HepG2 (cell line): ENCODE results near the gene CREB1. TPM values are rescaled to one million over a fixed set of nuclear protein-coding genes. Genes with fewer than 3 reads are reported as not detected.

Source experiments
- ATAC-seq: fragments of 200-7000 bp; cut with Tn5 transposase; 3 replicates; pipeline ENCODE4 v1.9.1; 2020; ENCODE audit warnings: mild to moderate bottlenecking, moderate library complexity
- BruUV-seq: library from RNA; stranded (reverse); fragments of 400-500 nt; replicated peaks from 2 replicates; lab custom pipeline; 2021; lab: Mats Ljungman, UMichigan
- CTCF ChIA-PET: fragments of 300-600 bp; formaldehyde crosslinking; extraction: SDS; loops from one replicate; lab custom pipeline; 2021; ENCODE audit warnings: low total read pairs, inconsistent platforms, low intra/inter-chr PET ratio; lab: Yijun Ruan, JAX
- POLR2A ChIA-PET: fragments of 350-600 bp; sonication (Branson Sonifier 250); formaldehyde crosslinking; loops from one replicate; lab custom pipeline; 2020; ENCODE audit warnings: antibody characterized with exemption, inconsistent platforms; lab: Yijun Ruan, JAX
- DNase-seq: peaks from one replicate; pipeline ENCODE4 v3.0.0-alpha.2; 2015; ENCODE audit warnings: low spot score
- FAIRE-seq: peaks from 3 replicates; lab custom pipeline; 2011; peaks lifted over from hg19 to GRCh38; lab: Jason Lieb, UNC
- H2AFZ ChIP-seq: one replicate; pipeline ENCODE4 v1.6.1; 2011; ENCODE audit warnings: low read length, inconsistent platforms
- H3K27ac ChIP-seq: fragments of 300-600 bp; 3 replicates; pipeline ENCODE4 v1.8.0; 2011; ENCODE audit warnings: mixed run types, mild to moderate bottlenecking, mixed read lengths, low read length, inconsistent platforms; ENCODE audit not compliant: insufficient read depth; ENCODE audit errors: extremely low read length
- H3K27me3 ChIP-seq, 2 experiments: fragments of 200-600 bp in 1 of 2; 2 replicates in 1 of 2; 3 replicates in 1 of 2; pipeline versions ENCODE4 v1.6.0 to v1.8.0; 2011; ENCODE audit warnings: low read length in 2 of 2, mild to moderate bottlenecking in 2 of 2, moderate library complexity in 2 of 2, inconsistent platforms in 1 of 2; ENCODE audit not compliant: insufficient read depth in 2 of 2, control insufficient read depth in 1 of 2
- H3K36me3 ChIP-seq, 2 experiments: fragments of 200-600 bp in 1 of 2; replicated peaks in 1 of 2; 2 replicates in 1 of 2; 3 replicates in 1 of 2; pipeline versions ENCODE4 v1.5.1 to v1.8.0; 2011; ENCODE audit warnings: low read length in 2 of 2, inconsistent platforms in 1 of 2; ENCODE audit not compliant: insufficient read depth in 2 of 2, control insufficient read depth in 1 of 2
- H3K4me1 ChIP-seq: 2 replicates; pipeline ENCODE4 v1.5.1; 2012; ENCODE audit warnings: low read length, inconsistent platforms; ENCODE audit not compliant: insufficient read depth
- H3K4me2 ChIP-seq: 2 replicates; pipeline ENCODE4 v1.6.0; 2011; ENCODE audit warnings: low read depth, low read length, inconsistent platforms
- H3K4me3 ChIP-seq, 3 experiments: fragments of 200-600 bp in 1 of 3; sonication (generic), shearing (Covaris generic) in 1 of 3; replicated peaks in 1 of 3; 2 replicates each; pipeline ENCODE4 v1.5.1; 2011 to 2016; ENCODE audit warnings: low read length in 3 of 3, inconsistent platforms in 2 of 3, low read depth in 2 of 3, mild to moderate bottlenecking in 2 of 3, control low read depth in 1 of 3, mixed read lengths in 1 of 3; ENCODE audit not compliant: insufficient read depth in 1 of 3
- H3K79me2 ChIP-seq: one replicate; pipeline ENCODE4 v1.6.1; 2011; ENCODE audit warnings: low read length, inconsistent platforms; ENCODE audit not compliant: insufficient read depth
- H3K9ac ChIP-seq: 2 replicates; pipeline ENCODE4 v1.6.0; 2011; ENCODE audit warnings: mild to moderate bottlenecking, low read depth, low read length, inconsistent platforms; ENCODE audit not compliant: insufficient read depth
- H3K9me3 ChIP-seq: 2 replicates; pipeline ENCODE4 v1.5.1; 2012; ENCODE audit warnings: mild to moderate bottlenecking, low read length
- H4K20me1 ChIP-seq: 2 replicates; pipeline ENCODE4 v1.6.0; 2011; ENCODE audit warnings: inconsistent platforms, mild to moderate bottlenecking, low read length, moderate library complexity; ENCODE audit not compliant: insufficient read depth
- ADNP ChIP-seq: sonication (generic); formaldehyde crosslinking; IDR thresholded peaks from 2 replicates; pipeline ENCODE4 v1.4.0; 2020; ENCODE audit warnings: missing genetic modification reagents
- ATAD3A ChIP-seq: sonication (generic); formaldehyde crosslinking; IDR thresholded peaks from 2 replicates; pipeline ENCODE4 v1.4.0; 2020; ENCODE audit warnings: missing genetic modification reagents
- CEBPG ChIP-seq: IDR thresholded peaks from 2 replicates; pipeline ENCODE4 v1.6.1; 2016
- NR2F1 ChIP-seq, 2 experiments: fragments of 450-650 bp in 1 of 2; formaldehyde crosslinking in 1 of 2; IDR thresholded peaks; 2 replicates each; pipeline versions ENCODE4 v1.5.0 to v1.6.1; 2016 to 2020; ENCODE audit warnings: mild to moderate bottlenecking in 1 of 2, missing compliant biosample characterization in 1 of 2, missing genetic modification reagents in 1 of 2, moderate library complexity in 1 of 2
- NRL ChIP-seq: sonication (generic); formaldehyde crosslinking; IDR thresholded peaks from 2 replicates; pipeline ENCODE4 v1.5.0; 2020; ENCODE audit warnings: missing genetic modification reagents, mild to moderate bottlenecking, moderate library complexity, borderline replicate concordance
- PCBP2 ChIP-seq: fragments of 200-400 bp; formaldehyde crosslinking; optimal IDR thresholded peaks from 2 replicates; pipeline ENCODE3; 2018; ENCODE audit warnings: low read length, low read depth; ENCODE audit not compliant: poor library complexity, severe bottlenecking
- RXRB ChIP-seq: IDR thresholded peaks from 2 replicates; pipeline ENCODE4 v1.6.1; 2016; ENCODE audit warnings: borderline replicate concordance, missing genetic modification reagents, missing compliant biosample characterization
- ZNF382 ChIP-seq: sonication (generic); formaldehyde crosslinking; IDR thresholded peaks from 2 replicates; pipeline ENCODE4 v1.5.0; 2020; ENCODE audit warnings: missing genetic modification reagents, mild to moderate bottlenecking, borderline replicate concordance
- ZNF570 ChIP-seq: sonication (generic); formaldehyde crosslinking; IDR thresholded peaks from 2 replicates; pipeline ENCODE4 v1.4.0; 2020; ENCODE audit warnings: mild to moderate bottlenecking, missing genetic modification reagents, borderline replicate concordance
- ZNF572 ChIP-seq: sonication (generic); formaldehyde crosslinking; IDR thresholded peaks from 2 replicates; pipeline ENCODE4 v1.5.1; 2020; ENCODE audit warnings: mild to moderate bottlenecking, missing genetic modification reagents
- whole genome bisulfite sequencing: methylation state at CpG from one replicate; pipeline ENCODE4 v1.1.6; 2017; ENCODE audit warnings: low lambda C conversion rate; 5-methylcytosine and 5-hydroxymethylcytosine counted together
- in situ Hi-C: cut with HindIII; loops from 2 replicates; pipeline ENCODE4 v1.10.0; 2017; ENCODE audit warnings: low pct_unique_long_range_greater_than_20kb; ENCODE audit not compliant: extremely low pct_ligation_motif_present
- intact Hi-C: fragments of 100-400 bp; cut with micrococcal nuclease; formaldehyde crosslinking; loops from one replicate; pipeline ENCODE4 v1.10.0; 2022; ENCODE audit not compliant: unreplicated experiment
- polyA plus RNA-seq, 8 experiments: library from polyadenylated mRNA; depleted of rRNA in 3 of 8; stranded (reverse) in 7 of 8; unstranded in 1 of 8; fragments of >200 nt; fragmentation: Illumina TruSeq in 4 of 8; extraction: Trizol in 4 of 8; gene quantifications; 2 replicates each; pipeline versions ENCODE4 v1.2.1 to v1.2.3, GENCODE V29; 2011 to 2016; ENCODE audit warnings: low read depth in 4 of 8, missing spikeins in 1 of 8, mixed read lengths in 1 of 8; ENCODE audit not compliant: insufficient read depth in 1 of 8
- total RNA-seq, 5 experiments: library from RNA; depleted of rRNA; stranded (reverse); fragments of >200 nt; fragmentation: Illumina TruSeq; extraction: Trizol; gene quantifications; 2 replicates each; pipeline ENCODE4 v1.2.3, GENCODE V29; 2016; ENCODE audit warnings: low read depth in 1 of 5
- TF ChIP-seq, protein P1 (sequence below): IDR thresholded peaks from 2 replicates; pipeline ENCODE4 v1.6.1; 2016; ENCODE audit warnings: mild to moderate bottlenecking
- TF ChIP-seq, protein P2 (sequence below): sonication (generic); formaldehyde crosslinking; IDR thresholded peaks from 2 replicates; pipeline ENCODE4 v1.4.0; 2020; ENCODE audit warnings: missing genetic modification reagents
- TF ChIP-seq, protein P3 (sequence below): sonication (generic); formaldehyde crosslinking; IDR thresholded peaks from 2 replicates; pipeline ENCODE4 v1.4.0; 2020; ENCODE audit warnings: missing genetic modification reagents; ENCODE audit errors: not compliant biosample characterization
- TF ChIP-seq, protein P4 (sequence below): sonication (generic); formaldehyde crosslinking; IDR thresholded peaks from 2 replicates; pipeline ENCODE4 v1.4.0; 2020; ENCODE audit warnings: mild to moderate bottlenecking, missing genetic modification reagents
- TF ChIP-seq, protein P5 (sequence below): sonication (generic); formaldehyde crosslinking; IDR thresholded peaks from 2 replicates; pipeline ENCODE4 v1.4.0; 2020; ENCODE audit warnings: missing genetic modification reagents

Gene CREB1
- total and polyA plus RNA-seq, 2 of the 13 experiments (the other 11 are each of a cell fraction or from before 2014, with no cell fraction given): 51.8 to 51.9 TPM

DNA sequence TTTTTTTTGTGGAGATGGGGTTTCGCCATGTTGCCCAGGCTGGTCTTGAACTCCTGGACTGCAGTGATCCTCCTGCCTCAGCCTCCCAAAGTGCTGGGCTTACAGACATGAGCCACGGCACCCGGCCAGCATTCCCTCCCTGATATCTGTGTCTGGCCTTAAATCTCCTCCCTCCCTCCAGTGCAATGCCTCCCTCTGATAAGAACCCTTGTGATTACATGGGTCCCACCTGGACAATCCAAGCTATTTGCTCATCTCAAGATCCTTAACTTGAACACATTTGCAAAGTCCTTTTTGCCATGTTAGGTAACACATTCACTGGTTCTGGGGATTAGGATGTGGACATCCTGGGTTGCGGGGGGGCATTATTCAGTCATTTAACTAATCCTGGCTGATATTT is 40.5 kb upstream of the CREB1 start (continued):
- TF ChIP-seq NRL (CRISPR knock-in tag) (no peak), ADNP (CRISPR knock-in tag) (no peak), RXRB (no peak), ZNF382 (CRISPR knock-in tag) (no peak)
- TF ChIP-seq, protein P1, sequence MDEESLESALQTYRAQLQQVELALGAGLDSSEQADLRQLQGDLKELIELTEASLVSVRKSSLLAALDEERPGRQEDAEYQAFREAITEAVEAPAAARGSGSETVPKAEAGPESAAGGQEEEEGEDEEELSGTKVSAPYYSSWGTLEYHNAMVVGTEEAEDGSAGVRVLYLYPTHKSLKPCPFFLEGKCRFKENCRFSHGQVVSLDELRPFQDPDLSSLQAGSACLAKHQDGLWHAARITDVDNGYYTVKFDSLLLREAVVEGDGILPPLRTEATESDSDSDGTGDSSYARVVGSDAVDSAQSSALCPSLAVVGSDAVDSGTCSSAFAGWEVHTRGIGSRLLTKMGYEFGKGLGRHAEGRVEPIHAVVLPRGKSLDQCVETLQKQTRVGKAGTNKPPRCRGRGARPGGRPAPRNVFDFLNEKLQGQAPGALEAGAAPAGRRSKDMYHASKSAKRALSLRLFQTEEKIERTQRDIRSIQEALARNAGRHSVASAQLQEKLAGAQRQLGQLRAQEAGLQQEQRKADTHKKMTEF (CRISPR knock-in tag): no peak

DNA sequence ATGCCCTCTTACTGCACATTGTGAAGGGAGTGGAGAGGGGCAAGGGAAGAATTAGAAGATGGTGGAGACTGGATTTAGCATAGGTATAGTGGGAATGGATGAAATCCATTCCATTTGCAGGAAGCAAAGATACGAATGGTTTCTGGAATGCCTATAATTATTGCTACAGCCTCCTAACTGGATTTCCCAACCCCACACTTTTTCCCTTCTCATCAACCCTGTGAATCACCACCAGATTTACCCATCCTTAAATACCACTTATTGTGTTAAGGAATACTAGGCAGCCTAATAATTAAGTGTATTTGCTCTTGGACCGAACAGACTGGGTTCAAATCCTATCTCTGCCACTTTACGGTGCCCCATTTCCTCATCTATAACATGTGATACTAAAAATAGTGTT is 39.3 kb upstream of the CREB1 start:
- no peak for ATAC-seq
- H3K79me2 ChIP-seq: no peaks in the 10 kb centered on the region
- H4K20me1 ChIP-seq: no peaks in the 10 kb centered on the region
- peaks cover 0 to 2% of the 10 kb centered on the region in 2 experiments; a peak in 1 of 5 replicates for H3K27me3 ChIP-seq
- CTCF ChIA-PET: no interaction called here
- no peaks in the 10 kb centered on the region for H3K36me3 ChIP-seq
- in situ Hi-C loops (no loop called here), intact Hi-C loops (no loop called here)
- no peak for DNase-seq
- no peaks in the 10 kb centered on the region for H3K4me1 ChIP-seq
- H3K27ac ChIP-seq: no peak overlapping the region
- H3K9ac ChIP-seq: no peak overlapping the region
- no peak for FAIRE-seq
- POLR2A ChIA-PET: no interaction called here
- no peak overlapping the region for H3K4me3 ChIP-seq
- no peak overlapping the region for H3K4me2 ChIP-seq
- WGBS: 77% methylated on average over 3 of the region's 3 CpGs
- no peak overlapping the region for H2AFZ ChIP-seq
- H3K9me3 ChIP-seq: no peaks in the 10 kb centered on the region
- BruUV-seq: no TSS peak
- TF ChIP-seq ZNF572: no peak
- TF ChIP-seq, protein P2, sequence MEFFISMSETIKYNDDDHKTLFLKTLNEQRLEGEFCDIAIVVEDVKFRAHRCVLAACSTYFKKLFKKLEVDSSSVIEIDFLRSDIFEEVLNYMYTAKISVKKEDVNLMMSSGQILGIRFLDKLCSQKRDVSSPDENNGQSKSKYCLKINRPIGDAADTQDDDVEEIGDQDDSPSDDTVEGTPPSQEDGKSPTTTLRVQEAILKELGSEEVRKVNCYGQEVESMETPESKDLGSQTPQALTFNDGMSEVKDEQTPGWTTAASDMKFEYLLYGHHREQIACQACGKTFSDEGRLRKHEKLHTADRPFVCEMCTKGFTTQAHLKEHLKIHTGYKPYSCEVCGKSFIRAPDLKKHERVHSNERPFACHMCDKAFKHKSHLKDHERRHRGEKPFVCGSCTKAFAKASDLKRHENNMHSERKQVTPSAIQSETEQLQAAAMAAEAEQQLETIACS (CRISPR knock-in tag): no peak
- no peak for TF ChIP-seq PCBP2
- TF ChIP-seq ATAD3A (CRISPR knock-in tag): no peak
- TF ChIP-seq, protein P3, sequence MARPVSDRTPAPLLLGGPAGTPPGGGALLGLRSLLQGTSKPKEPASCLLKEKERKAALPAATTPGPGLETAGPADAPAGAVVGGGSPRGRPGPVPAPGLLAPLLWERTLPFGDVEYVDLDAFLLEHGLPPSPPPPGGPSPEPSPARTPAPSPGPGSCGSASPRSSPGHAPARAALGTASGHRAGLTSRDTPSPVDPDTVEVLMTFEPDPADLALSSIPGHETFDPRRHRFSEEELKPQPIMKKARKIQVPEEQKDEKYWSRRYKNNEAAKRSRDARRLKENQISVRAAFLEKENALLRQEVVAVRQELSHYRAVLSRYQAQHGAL (CRISPR knock-in tag): no peak
- TF ChIP-seq, protein P4, sequence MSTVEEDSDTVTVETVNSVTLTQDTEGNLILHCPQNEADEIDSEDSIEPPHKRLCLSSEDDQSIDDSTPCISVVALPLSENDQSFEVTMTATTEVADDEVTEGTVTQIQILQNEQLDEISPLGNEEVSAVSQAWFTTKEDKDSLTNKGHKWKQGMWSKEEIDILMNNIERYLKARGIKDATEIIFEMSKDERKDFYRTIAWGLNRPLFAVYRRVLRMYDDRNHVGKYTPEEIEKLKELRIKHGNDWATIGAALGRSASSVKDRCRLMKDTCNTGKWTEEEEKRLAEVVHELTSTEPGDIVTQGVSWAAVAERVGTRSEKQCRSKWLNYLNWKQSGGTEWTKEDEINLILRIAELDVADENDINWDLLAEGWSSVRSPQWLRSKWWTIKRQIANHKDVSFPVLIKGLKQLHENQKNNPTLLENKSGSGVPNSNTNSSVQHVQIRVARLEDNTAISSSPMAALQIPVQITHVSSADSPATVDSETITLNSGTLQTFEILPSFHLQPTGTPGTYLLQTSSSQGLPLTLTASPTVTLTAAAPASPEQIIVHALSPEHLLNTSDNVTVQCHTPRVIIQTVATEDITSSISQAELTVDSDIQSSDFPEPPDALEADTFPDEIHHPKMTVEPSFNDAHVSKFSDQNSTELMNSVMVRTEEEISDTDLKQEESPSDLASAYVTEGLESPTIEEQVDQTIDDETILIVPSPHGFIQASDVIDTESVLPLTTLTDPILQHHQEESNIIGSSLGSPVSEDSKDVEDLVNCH (CRISPR knock-in tag): no peak
- no peak for TF ChIP-seq NR2F1 (CRISPR knock-in tag; IDR thresholded peaks at IDR 0.05)
- TF ChIP-seq, protein P5, sequence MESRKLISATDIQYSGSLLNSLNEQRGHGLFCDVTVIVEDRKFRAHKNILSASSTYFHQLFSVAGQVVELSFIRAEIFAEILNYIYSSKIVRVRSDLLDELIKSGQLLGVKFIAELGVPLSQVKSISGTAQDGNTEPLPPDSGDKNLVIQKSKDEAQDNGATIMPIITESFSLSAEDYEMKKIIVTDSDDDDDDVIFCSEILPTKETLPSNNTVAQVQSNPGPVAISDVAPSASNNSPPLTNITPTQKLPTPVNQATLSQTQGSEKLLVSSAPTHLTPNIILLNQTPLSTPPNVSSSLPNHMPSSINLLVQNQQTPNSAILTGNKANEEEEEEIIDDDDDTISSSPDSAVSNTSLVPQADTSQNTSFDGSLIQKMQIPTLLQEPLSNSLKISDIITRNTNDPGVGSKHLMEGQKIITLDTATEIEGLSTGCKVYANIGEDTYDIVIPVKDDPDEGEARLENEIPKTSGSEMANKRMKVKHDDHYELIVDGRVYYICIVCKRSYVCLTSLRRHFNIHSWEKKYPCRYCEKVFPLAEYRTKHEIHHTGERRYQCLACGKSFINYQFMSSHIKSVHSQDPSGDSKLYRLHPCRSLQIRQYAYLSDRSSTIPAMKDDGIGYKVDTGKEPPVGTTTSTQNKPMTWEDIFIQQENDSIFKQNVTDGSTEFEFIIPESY (CRISPR knock-in tag): no peak
- TF ChIP-seq ZNF570 (CRISPR knock-in tag): no peak
- TF ChIP-seq CEBPG (CRISPR knock-in tag): no peak
